Measurements from ENCODE around the gene TOMM22.
A peak's percentile ranks its signal among the peaks of the same experiment; 100 is the strongest.

The TOMM22 gene

GRCh38 chr22:38715852-38716251 is 34.1 kb downstream of the TOMM22 start:
- DNase-seq = no peak

GRCh38 chr22:38716271-38716670 is 34.5 kb downstream of the TOMM22 start:
- DNase-seq = no peak

- DNase-seq = no peak
Observed at GRCh38 chr22:38716826-38717225, 35.1 kb downstream of the TOMM22 start.

GRCh38 chr22:38717244-38717643 is 35.5 kb downstream of the TOMM22 start:
- DNase-seq = no peak

- DNase-seq = no peak
Observed at GRCh38 chr22:38718414-38718813, 36.7 kb downstream of the TOMM22 start.

- no peak for DNase-seq
Observed at GRCh38 chr22:38719196-38719595, 37.4 kb downstream of the TOMM22 start.

GRCh38 chr22:38720350-38720749 is 38.6 kb downstream of the TOMM22 start:
- no peak for DNase-seq

- DNase-seq = no peak
Observed at GRCh38 chr22:38721551-38721950, 39.8 kb downstream of the TOMM22 start.

GRCh38 chr22:38724176-38724575 is 42.4 kb downstream of the TOMM22 start:
- DNase-seq = no peak

- DNase-seq = no peak
Observed at GRCh38 chr22:38724926-38725571, 43.3 kb downstream of the TOMM22 start.

GRCh38 chr22:38725900-38726655 is 44.3 kb downstream of the TOMM22 start:
- no peak for DNase-seq

- no peak for DNase-seq
Observed at GRCh38 chr22:38727123-38727522, 45.4 kb downstream of the TOMM22 start.

- DNase-seq = no peak
Observed at GRCh38 chr22:38727530-38728451, 46.0 kb downstream of the TOMM22 start.

GRCh38 chr22:38728871-38729796 is 47.4 kb downstream of the TOMM22 start:
- no peak for DNase-seq

GRCh38 chr22:38729946-38730345 is 48.2 kb downstream of the TOMM22 start:
- DNase-seq = no peak

GRCh38 chr22:38730411-38730871 is 48.7 kb downstream of the TOMM22 start:
- no peak for DNase-seq

GRCh38 chr22:38731703-38732161 is 50.0 kb downstream of the TOMM22 start:
- DNase-seq = no peak

- no peak for DNase-seq
Observed at GRCh38 chr22:38732251-38732815, 50.6 kb downstream of the TOMM22 start.

- peak; percentile 72 for DNase-seq
Observed at GRCh38 chr22:38733329-38733723, 51.6 kb downstream of the TOMM22 start.

- DNase-seq = no peak
Observed at GRCh38 chr22:38733724-38734381, 52.1 kb downstream of the TOMM22 start.

GRCh38 chr22:38734421-38735100 is 52.8 kb downstream of the TOMM22 start:
- DNase-seq = no peak

All from stimulated activated CD8-positive, alpha-beta memory T cell treated with anti-CD3 and anti-CD28 coated beads, Interleukin-4, amount 100 ng/mL, for 48 hours (primary cell).